A549 (cell line): ENCODE measurements around the gene BCL2L1.

Experiments
- CEBPB ChIP-seq, 2 experiments: fragments of >200 bp in 1 of 2; sonication (Bioruptor Twin) in 1 of 2; formaldehyde crosslinking in 1 of 2; IDR thresholded peaks; 2 replicates each; pipeline ENCODE4 v1.6.1; 2012 to 2016
- POLR2A ChIP-seq: IDR thresholded peaks from 2 replicates; pipeline ENCODE4 v1.6.1; 2012; ENCODE audit warnings: mild to moderate bottlenecking, low read length
- TF ChIP-seq, protein P1 (sequence below): fragments of >200 bp; sonication (Bioruptor Twin); formaldehyde crosslinking; IDR thresholded peaks from 3 replicates; pipeline ENCODE4 v1.5.1; 2016

DNA sequence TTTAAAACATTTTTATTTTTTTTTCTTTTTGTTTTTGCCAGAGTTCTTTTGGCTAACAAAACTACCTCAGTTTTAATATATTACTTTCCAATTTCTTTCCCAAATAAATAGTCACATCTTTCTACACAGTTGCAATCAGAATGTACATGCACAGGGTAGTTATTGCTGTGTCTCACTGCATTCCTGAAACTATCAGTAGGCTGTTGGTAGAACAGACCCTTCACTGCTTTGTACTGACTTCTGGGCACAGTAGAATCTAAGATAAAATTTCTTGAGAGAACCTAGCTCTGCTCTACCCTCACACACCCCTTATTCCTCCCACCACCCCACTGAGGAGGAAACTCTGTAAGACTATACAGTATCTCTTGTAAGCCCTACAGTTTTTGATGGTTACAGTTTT lies 36.3 kb upstream of the BCL2L1 start:
- no peak for TF ChIP-seq POLR2A
- TF ChIP-seq CEBPB (IDR thresholded peaks at IDR 0.05) = no peak
- TF ChIP-seq, protein P1, sequence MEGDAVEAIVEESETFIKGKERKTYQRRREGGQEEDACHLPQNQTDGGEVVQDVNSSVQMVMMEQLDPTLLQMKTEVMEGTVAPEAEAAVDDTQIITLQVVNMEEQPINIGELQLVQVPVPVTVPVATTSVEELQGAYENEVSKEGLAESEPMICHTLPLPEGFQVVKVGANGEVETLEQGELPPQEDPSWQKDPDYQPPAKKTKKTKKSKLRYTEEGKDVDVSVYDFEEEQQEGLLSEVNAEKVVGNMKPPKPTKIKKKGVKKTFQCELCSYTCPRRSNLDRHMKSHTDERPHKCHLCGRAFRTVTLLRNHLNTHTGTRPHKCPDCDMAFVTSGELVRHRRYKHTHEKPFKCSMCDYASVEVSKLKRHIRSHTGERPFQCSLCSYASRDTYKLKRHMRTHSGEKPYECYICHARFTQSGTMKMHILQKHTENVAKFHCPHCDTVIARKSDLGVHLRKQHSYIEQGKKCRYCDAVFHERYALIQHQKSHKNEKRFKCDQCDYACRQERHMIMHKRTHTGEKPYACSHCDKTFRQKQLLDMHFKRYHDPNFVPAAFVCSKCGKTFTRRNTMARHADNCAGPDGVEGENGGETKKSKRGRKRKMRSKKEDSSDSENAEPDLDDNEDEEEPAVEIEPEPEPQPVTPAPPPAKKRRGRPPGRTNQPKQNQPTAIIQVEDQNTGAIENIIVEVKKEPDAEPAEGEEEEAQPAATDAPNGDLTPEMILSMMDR = no peak
